ENCODE results near the gene ANKDD1B.
"Not testable (repeated sequence)": the region's sequence is repeated elsewhere in the genome, so short reads cannot be mapped to it uniquely, and the experiment has no call there.

The ANKDD1B gene

GRCh38 chr5:75686480-75686879 lies 75.2 kb downstream of the ANKDD1B start:
- H3K4me3 ChIP-seq (ENCODE audit: insufficient read depth, low read length, poor library complexity, severe bottlenecking): no peak overlapping the region
- H3F3A ChIP-seq (ENCODE audit: insufficient read depth): peaks cover 17% of the 10 kb centered on the region
- H3K79me2 ChIP-seq (ENCODE audit: insufficient read depth, low read length): no peaks in the 10 kb centered on the region
- H3K9ac ChIP-seq (ENCODE audit: low read length): no peak overlapping the region
- H3K9me3 ChIP-seq (ENCODE audit: insufficient read depth, low read length): no peaks in the 10 kb centered on the region
- H3K27me3 ChIP-seq (ENCODE audit: low read length): no peaks in the 10 kb centered on the region
- no peaks in the 10 kb centered on the region for H4K20me1 ChIP-seq (ENCODE audit: low read depth, low read length)
- no peak overlapping the region for H3K4me2 ChIP-seq (ENCODE audit: low read depth, low read length, poor library complexity, severe bottlenecking)
- no peak for TF ChIP-seq EZH2phosphoT487 (conservative IDR thresholded peaks at IDR 0.05; ENCODE audit: low read length)
- TF ChIP-seq, protein P1, sequence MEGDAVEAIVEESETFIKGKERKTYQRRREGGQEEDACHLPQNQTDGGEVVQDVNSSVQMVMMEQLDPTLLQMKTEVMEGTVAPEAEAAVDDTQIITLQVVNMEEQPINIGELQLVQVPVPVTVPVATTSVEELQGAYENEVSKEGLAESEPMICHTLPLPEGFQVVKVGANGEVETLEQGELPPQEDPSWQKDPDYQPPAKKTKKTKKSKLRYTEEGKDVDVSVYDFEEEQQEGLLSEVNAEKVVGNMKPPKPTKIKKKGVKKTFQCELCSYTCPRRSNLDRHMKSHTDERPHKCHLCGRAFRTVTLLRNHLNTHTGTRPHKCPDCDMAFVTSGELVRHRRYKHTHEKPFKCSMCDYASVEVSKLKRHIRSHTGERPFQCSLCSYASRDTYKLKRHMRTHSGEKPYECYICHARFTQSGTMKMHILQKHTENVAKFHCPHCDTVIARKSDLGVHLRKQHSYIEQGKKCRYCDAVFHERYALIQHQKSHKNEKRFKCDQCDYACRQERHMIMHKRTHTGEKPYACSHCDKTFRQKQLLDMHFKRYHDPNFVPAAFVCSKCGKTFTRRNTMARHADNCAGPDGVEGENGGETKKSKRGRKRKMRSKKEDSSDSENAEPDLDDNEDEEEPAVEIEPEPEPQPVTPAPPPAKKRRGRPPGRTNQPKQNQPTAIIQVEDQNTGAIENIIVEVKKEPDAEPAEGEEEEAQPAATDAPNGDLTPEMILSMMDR (IDR thresholded peaks at IDR 0.05; ENCODE audit: insufficient read depth, low read length, poor library complexity, severe bottlenecking): no peak
- no peaks in the 10 kb centered on the region for H3K9me2 ChIP-seq (replicated peaks; ENCODE audit: insufficient read depth, low read length)
- peaks cover 45% of the 10 kb centered on the region; the same call in 1 of the 2 replicates for H3K36me3 ChIP-seq (ENCODE audit: low read length)
- no peak overlapping the region for H3K27ac ChIP-seq (ENCODE audit: low read depth, low read length)
- H2AFZ ChIP-seq (ENCODE audit: low read depth, low read length, severe bottlenecking): no peak overlapping the region

- Histone ChIP-seq H2AFZ (ENCODE audit: low read depth, low read length, severe bottlenecking) (no peak overlapping the region), H3K9me3 (ENCODE audit: insufficient read depth, low read length) (no peaks in the 10 kb centered on the region), H3K4me3 (ENCODE audit: insufficient read depth, low read length, poor library complexity, severe bottlenecking) (no peak overlapping the region), H3K4me2 (ENCODE audit: low read depth, low read length, poor library complexity, severe bottlenecking) (no peak overlapping the region), H3K9me2 (replicated peaks; ENCODE audit: insufficient read depth, low read length) (no peaks in the 10 kb centered on the region), H3K79me2 (ENCODE audit: insufficient read depth, low read length) (no peaks in the 10 kb centered on the region), H3K27ac (ENCODE audit: low read depth, low read length) (no peak overlapping the region), H3F3A (ENCODE audit: insufficient read depth) (peaks cover 8% of the 10 kb centered on the region; the same call in 1 of the 2 replicates), H4K20me1 (ENCODE audit: low read depth, low read length) (no peaks in the 10 kb centered on the region; the same call in 1 of the 2 replicates), H3K9ac (ENCODE audit: low read length) (no peak overlapping the region), H3K27me3 (ENCODE audit: low read length) (no peaks in the 10 kb centered on the region), H3K36me3 (ENCODE audit: low read length) (peaks cover 70% of the 10 kb centered on the region; the same call in 1 of the 2 replicates)
- TF ChIP-seq EZH2phosphoT487 (conservative IDR thresholded peaks at IDR 0.05; ENCODE audit: low read length): no peak
- TF ChIP-seq, protein P1 (IDR thresholded peaks at IDR 0.05; ENCODE audit: insufficient read depth, low read length, poor library complexity, severe bottlenecking): no peak
Observed at GRCh38 chr5:75690669-75691068, 79.4 kb downstream of the ANKDD1B start.

GRCh38 chr5:75694781-75695180 lies 83.5 kb downstream of the ANKDD1B start:
- Histone ChIP-seq H3K9me3 (ENCODE audit: insufficient read depth, low read length) (no peaks in the 10 kb centered on the region), H3K4me2 (ENCODE audit: low read depth, low read length, poor library complexity, severe bottlenecking) (no peak overlapping the region), H3K36me3 (ENCODE audit: low read length) (peaks cover 47% of the 10 kb centered on the region; the same call in 1 of the 2 replicates), H3K27ac (ENCODE audit: low read depth, low read length) (no peak overlapping the region), H3F3A (ENCODE audit: insufficient read depth) (no peaks in the 10 kb centered on the region), H3K27me3 (ENCODE audit: low read length) (no peaks in the 10 kb centered on the region), H3K9ac (ENCODE audit: low read length) (no peak overlapping the region), H3K4me3 (ENCODE audit: insufficient read depth, low read length, poor library complexity, severe bottlenecking) (no peak overlapping the region), H3K79me2 (ENCODE audit: insufficient read depth, low read length) (no peaks in the 10 kb centered on the region), H2AFZ (ENCODE audit: low read depth, low read length, severe bottlenecking) (no peak overlapping the region), H4K20me1 (ENCODE audit: low read depth, low read length) (no peaks in the 10 kb centered on the region; the same call in 1 of the 2 replicates), H3K9me2 (replicated peaks; ENCODE audit: insufficient read depth, low read length) (no peaks in the 10 kb centered on the region)
- no peak for TF ChIP-seq EZH2phosphoT487 (conservative IDR thresholded peaks at IDR 0.05; ENCODE audit: low read length)
- TF ChIP-seq, protein P1 (IDR thresholded peaks at IDR 0.05; ENCODE audit: insufficient read depth, low read length, poor library complexity, severe bottlenecking): no peak

GRCh38 chr5:75695472-75696351 lies 84.5 kb downstream of the ANKDD1B start:
- H3K9ac ChIP-seq (ENCODE audit: low read length); H3F3A ChIP-seq (ENCODE audit: insufficient read depth); H3K4me2 ChIP-seq (ENCODE audit: low read depth, low read length, poor library complexity, severe bottlenecking); H4K20me1 ChIP-seq (ENCODE audit: low read depth, low read length); H3K9me2 ChIP-seq (replicated peaks; ENCODE audit: insufficient read depth, low read length); H3K27ac ChIP-seq (ENCODE audit: low read depth, low read length); H3K79me2 ChIP-seq (ENCODE audit: insufficient read depth, low read length); H3K9me3 ChIP-seq (ENCODE audit: insufficient read depth, low read length); H3K4me3 ChIP-seq (ENCODE audit: insufficient read depth, low read length, poor library complexity, severe bottlenecking); H3K27me3 ChIP-seq (ENCODE audit: low read length); H2AFZ ChIP-seq (ENCODE audit: low read depth, low read length, severe bottlenecking): not testable (repeated sequence)
- H3K36me3 ChIP-seq (ENCODE audit: low read length): peaks cover 37% of the 10 kb centered on the region; the same call in 1 of the 2 replicates

All from SU-DHL-6 (cell line).